Kidney epithelial cell (primary cell): Measurements from ENCODE around the gene GARS1. TPM values are rescaled to one million over a fixed set of nuclear protein-coding genes. Genes with fewer than 3 reads are reported as not detected.

ENCODE experiments used
- DNase-seq: peaks from one replicate; pipeline ENCODE4 v3.0.0-alpha.2; 2010; ENCODE audit warnings: low read depth
- H3K27me3 ChIP-seq: 2 replicates; pipeline ENCODE4 v1.6.0; 2011; ENCODE audit warnings: low read length; ENCODE audit not compliant: control insufficient read depth, insufficient read depth
- H3K36me3 ChIP-seq: 2 replicates; pipeline ENCODE4 v1.5.1; 2011; ENCODE audit warnings: low read length; ENCODE audit not compliant: control insufficient read depth, insufficient read depth
- H3K4me3 ChIP-seq: 2 replicates; pipeline ENCODE4 v1.5.1; 2011; ENCODE audit warnings: low read depth, mild to moderate bottlenecking, control low read depth, low read length
- total RNA-seq: library from RNA; depleted of rRNA; stranded (reverse); fragments of >200 nt; gene quantifications from 2 replicates; pipeline ENCODE4 v1.2.3, GENCODE V29; 2015
- TF ChIP-seq, protein P1 (sequence below): IDR thresholded peaks from 2 replicates; pipeline ENCODE4 v1.5.1; 2011; ENCODE audit warnings: mild to moderate bottlenecking, moderate library complexity, low read length, control low read depth, inconsistent platforms; ENCODE audit not compliant: insufficient read depth, poor library complexity, severe bottlenecking

The GARS1 gene
- total RNA-seq, 1 donor from 2014 or later = 354 TPM

GRCh38 chr7:30679664-30680063 is 85.0 kb downstream of the GARS1 start:
- TF ChIP-seq, protein P1, sequence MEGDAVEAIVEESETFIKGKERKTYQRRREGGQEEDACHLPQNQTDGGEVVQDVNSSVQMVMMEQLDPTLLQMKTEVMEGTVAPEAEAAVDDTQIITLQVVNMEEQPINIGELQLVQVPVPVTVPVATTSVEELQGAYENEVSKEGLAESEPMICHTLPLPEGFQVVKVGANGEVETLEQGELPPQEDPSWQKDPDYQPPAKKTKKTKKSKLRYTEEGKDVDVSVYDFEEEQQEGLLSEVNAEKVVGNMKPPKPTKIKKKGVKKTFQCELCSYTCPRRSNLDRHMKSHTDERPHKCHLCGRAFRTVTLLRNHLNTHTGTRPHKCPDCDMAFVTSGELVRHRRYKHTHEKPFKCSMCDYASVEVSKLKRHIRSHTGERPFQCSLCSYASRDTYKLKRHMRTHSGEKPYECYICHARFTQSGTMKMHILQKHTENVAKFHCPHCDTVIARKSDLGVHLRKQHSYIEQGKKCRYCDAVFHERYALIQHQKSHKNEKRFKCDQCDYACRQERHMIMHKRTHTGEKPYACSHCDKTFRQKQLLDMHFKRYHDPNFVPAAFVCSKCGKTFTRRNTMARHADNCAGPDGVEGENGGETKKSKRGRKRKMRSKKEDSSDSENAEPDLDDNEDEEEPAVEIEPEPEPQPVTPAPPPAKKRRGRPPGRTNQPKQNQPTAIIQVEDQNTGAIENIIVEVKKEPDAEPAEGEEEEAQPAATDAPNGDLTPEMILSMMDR = no peak
- DNase-seq = peak; percentile 10
- peaks cover 50% of the 10 kb centered on the region for H3K27me3 ChIP-seq
- H3K4me3 ChIP-seq = no peak overlapping the region
- no peaks in the 10 kb centered on the region for H3K36me3 ChIP-seq

DNA sequence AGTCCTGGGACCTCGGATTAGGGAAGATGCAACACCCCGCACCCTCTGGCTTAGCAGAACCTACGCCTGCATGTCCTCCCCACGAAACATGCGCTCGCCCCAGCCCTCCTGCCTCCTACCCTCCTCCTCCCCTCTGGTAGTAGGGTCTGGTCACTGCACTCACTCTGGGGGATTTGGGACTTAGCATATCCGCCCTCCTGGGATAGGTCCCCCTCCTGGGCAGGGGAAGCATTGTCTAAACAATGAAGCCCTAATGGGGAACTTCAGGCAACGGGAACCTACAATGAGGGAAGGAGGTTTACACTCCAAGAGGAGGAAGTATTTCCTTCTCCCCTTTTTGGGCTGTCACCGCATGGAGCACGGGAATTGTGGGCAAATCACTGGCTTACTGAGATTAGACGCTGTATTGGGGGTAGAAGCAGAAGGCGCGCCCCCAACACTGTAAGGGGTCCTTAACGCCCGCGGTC is 86.7 kb downstream of the GARS1 start:
- Histone ChIP-seq H3K27me3 (peaks cover 55% of the 10 kb centered on the region), H3K4me3 (no peak overlapping the region)
- TF ChIP-seq, protein P1 = no peak

GRCh38 chr7:30681815-30682211 is 87.1 kb downstream of the GARS1 start:
- Histone ChIP-seq H3K36me3 (no peaks in the 10 kb centered on the region), H3K27me3 (peaks cover 55% of the 10 kb centered on the region), H3K4me3 (peak overlapping the region; percentile 9)
- DNase-seq = no peak
- TF ChIP-seq, protein P1 = no peak

More for the DNA sequence above, 86.7 kb downstream of the GARS1 start:
- no peak for DNase-seq
- no peaks in the 10 kb centered on the region for H3K36me3 ChIP-seq

DNA sequence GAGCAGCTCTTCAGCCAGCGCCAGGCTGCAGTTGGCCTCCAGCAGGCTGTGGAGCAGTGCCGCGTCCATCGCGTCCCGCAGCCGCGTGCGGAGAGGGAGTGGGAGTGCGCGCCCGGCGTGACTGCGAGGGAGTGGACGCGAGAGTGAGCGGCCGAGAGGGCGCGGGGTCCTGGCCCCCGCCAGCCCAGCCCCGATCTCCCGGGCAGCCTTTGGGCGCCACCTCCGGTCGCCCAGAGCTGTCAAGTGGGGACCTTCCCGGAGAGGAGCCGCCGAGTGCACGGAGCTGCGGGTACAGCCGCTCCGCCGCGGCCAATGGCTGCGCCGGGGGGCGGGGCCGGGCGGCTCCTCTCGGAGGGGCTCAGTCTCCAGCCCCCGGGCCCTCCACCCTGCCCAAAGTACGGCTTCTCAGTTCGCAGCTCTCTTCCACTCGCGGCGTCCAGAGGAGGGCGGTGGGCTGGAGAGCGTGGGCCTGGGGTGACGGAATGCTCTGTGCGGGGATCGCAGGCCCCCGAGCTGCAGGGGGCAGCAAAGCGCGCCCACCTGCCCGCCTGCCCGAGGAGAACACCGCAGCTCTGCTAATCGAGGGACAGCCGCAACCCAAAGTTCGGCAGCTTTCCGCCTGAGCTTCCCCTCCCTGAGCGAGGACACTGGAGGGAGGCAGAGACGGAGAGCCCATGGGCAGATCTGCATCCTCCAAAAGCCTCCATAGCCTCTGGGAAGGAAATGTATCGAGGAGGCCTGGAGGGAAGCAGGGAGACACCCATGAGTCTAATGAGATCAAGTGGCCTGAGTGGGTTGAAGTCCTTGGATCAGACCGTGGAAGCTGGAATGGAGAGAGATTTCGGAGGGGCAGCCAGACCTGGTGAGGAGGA is 87.8 kb downstream of the GARS1 start, which contains the start of gene CRHR2:
TSS of gene CRHR2 (minus strand) at position 245 of the 872 bp plus-strand sequence. CDS start at position 69, 176 bp downstream.
- Histone ChIP-seq H3K4me3 (peak within 1 kb of the TSS; percentile 9), H3K27me3 (peaks cover 55% of the 10 kb centered on the region), H3K36me3 (no peaks in the 10 kb centered on the region)
- TF ChIP-seq, protein P1 = peak; percentile 44
- DNase-seq = no peak

DNA sequence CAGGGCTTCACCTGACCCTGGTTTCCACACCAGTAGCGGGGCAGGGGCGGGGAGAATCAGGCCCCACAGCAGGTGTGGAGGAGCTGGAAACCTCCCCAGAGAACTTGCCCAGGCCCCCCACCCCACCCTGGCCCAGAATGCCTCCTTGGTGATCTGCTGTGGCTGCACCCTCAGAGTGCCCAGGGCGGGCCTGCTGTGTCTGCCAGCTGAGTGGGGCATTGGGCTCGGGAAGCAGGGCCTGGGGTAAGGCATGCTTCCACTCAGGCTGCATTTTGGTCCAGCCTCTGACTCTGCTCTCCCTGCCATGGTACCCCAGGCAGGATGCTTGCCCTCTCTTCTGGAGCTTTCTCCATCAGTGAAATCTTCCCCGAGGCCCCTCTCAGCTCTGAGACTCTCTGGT is 88.6 kb downstream of the GARS1 start:
- H3K4me3 ChIP-seq = no peak overlapping the region
- TF ChIP-seq, protein P1 = no peak
- no peaks in the 10 kb centered on the region for H3K36me3 ChIP-seq
- H3K27me3 ChIP-seq = peaks cover 55% of the 10 kb centered on the region
- DNase-seq = no peak

Other genes with a start within 250 kb of the GARS1 start
- 7.8 and 9.2 TPM in 2 replicates for gene NOD1, start 116.1 kb upstream of the GARS1 start, total RNA-seq
- 37.8 and 42.0 TPM in 2 replicates for gene GGCT, start 90.0 kb upstream of the GARS1 start, total RNA-seq
- not detected in 2 replicates for gene CRHR2, start 87.6 kb downstream of the GARS1 start, total RNA-seq
- gene INMT, start 157.3 kb downstream of the GARS1 start, total RNA-seq = not detected in 2 replicates
- gene MINDY4, start 176.5 kb downstream of the GARS1 start, total RNA-seq = 5.3 and 6.4 TPM in 2 replicates